Measurements from ENCODE around the gene STIM2.
A peak's percentile ranks its signal among the peaks of the same experiment; 100 is the strongest.
"Not testable (repeated sequence)": the region's sequence is repeated elsewhere in the genome, so short reads cannot be mapped to it uniquely, and the experiment has no call there.

STIM2 gene

DNA sequence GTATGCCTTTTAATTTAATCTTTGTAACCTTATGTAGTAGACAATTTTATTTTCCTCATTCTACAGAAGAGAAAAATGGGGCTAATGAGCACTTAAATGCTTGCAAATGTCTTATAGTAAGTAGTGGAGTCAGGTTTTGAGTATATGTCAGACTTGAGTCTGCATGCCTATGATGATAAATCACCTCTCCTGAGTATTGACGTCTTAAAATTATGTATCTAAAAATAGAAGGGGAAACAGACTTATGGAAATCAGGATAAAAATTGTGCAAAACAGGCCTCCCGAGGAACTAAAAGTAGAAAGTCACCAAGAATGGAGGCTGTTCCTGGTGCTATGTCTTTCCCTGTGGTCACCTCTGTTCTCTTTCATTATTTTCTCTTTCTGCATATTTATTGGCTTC is 92.7 kb downstream of the STIM2 start:
- DNase-seq (ENCODE audit: low read depth in 2 of 2) = no peak

DNA sequence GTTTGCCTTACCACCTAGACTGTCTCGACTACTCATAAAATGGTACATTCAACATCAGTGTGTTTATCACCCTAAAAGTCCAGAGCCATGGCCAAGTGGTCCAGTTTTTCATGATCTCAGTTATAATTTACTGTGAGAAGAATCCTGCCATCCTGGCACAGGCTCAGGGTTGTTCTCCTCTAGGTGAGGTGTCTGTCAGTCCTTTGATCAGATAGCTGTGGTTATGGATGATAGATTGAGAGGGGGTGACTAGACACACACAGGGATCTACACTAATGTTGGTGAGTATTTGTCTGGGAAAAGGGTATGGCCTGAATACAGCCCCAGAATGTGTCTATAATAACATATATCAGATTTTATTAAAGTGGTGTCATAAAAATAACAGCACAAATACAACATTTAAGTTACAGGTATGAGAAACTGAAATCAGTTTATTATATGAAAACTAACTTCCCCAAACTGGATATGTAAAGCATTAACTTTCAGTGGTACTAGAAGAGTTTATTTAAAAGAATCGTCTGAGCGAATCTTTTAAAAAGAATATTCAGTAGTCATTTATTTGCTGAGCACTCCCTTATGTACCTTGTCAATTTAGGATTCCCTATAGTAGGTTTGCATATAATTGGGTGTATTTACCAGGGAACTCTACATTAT is 93.3 kb downstream of the STIM2 start:
- DNase-seq (ENCODE audit: low read depth in 2 of 2) = no peak

GRCh38 chr4:26955241-26955640 is 94.6 kb downstream of the STIM2 start:
- DNase-seq (ENCODE audit: low read depth in 2 of 2) = no peak

DNA sequence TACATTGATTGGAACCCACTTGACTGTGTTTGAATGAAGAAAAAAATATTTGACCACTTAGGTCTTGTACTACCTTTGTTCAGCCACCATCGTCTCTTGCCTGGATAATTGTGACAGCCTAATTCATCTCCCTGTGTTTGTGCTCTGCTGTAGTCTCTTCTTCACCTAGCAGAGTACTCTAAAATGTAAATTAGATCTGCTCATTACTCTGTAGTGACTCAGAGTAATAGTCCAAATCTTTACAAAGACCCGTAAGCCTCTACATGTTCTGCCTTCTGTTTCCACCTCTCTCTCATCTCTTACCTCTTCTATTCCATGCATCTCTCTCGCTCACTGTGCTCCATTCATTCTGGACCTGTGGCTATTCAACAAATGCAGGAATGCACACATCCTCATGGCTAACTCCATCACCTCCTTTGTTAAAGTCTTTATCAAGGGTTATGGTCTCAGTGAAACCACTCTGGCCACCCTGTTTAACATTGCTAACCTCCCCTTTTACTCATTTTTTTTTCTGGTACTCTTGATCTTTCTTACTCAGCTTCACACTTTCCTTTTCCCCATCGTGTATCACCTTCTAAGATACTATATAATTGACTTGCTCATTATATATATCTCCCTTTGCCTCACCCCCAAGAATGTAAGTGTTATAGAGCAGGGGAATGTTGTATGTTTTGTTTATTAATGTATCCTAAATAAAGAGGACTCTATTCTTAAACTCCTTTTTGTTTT is 98.4 kb downstream of the STIM2 start:
- DNase-seq (ENCODE audit: low read depth in 2 of 2) = no peak

DNA sequence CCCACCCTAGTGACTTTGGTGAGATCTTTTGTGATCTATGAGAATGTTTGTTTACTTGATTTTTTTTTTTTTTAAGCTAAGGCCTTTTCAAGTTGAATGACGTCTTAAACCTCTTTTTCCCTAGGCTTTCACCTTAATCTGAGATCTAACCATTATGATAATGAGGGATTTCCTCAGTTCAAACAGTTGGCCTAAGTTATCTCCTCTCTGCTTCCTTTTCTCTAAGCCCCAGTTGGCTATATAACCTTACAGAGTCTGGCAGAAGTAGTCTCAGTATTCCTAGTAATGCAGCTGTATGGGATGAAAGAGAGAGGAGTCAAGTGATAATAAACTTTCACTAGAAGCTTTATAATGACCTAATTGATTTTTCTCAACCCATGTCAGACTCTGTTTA is 99.0 kb downstream of the STIM2 start:
- DNase-seq (ENCODE audit: low read depth in 2 of 2) = no peak

DNA sequence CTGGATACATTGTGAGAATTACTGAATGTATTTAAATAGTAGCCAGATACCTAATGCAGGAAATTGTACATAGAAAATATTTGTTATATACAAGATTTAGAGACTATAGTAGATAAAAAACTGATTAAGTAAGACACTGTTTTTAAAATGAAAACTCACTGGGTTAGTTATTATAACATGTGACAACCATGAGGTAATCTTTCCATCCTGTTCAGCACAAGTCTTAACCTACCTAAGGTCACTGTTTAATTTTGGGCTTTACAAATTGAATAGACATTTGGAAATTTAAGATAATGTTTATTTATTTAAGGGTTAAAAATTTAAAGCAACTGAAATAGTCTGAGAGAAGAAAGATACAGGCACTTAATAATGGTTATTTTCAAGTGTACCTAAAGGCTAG is 102.1 kb downstream of the STIM2 start:
- DNase-seq (ENCODE audit: low read depth in 2 of 2) = no peak

DNA sequence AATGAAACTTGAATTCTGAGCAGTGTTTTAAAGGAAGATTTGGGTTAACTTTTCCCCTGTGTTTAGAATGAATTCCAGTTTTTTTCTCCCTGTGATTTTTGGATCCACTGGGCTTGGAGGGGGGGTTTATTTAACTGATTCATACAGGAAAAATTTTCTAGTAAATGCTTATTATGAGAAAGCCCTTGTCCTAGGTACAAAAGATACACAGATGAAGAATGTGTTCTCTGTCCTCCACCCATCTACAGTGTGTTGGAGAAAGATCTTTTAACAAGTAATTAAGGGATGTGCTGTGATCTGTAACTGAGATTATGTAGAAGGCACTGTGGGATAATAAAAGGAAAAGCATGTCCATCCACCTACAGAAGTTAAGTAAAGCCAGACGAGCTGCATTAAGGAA is 103.9 kb downstream of the STIM2 start:
- no peak for DNase-seq (ENCODE audit: low read depth in 2 of 2)

GRCh38 chr4:26964994-26965393 is 104.4 kb downstream of the STIM2 start:
- no peak for DNase-seq (ENCODE audit: low read depth in 2 of 2)

DNA sequence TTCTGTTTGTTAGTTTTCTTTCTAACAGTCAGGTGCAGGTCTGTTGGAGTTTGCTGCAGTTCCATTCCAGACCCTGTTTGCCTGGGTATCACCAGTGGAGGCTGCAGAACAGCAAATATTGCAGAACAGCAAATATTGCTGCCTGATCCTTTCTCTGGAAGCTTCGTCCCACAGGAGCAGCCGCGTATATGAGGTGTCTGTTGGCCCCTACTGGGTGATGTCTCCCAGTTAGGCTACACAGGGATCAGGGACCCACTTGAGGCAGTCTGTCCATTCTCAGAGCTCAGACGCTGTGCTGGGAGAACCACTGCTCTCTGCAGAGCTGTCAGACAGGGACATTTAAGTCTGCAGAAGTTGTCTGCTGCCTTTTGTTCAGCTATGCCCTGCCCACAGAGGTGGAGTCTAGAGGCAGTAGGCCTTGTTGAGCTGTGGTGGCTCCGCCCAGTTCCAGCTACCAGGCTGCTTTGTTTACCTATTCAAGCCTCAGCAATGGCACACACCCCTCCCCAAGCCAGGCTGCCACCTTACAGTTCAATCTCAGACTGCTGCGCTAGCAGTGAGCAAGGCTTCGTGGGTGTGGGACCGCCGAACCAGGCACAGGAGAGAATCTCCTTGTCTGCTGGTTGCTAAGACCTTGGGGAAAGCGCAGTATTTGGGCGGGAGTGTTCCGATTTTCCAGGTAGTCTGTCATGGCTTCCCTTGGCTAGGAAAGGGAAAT is 115.0 kb downstream of the STIM2 start:
- DNase-seq (ENCODE audit: low read depth in 2 of 2) = not testable (repeated sequence)

GRCh38 chr4:26978387-26979053 is 117.9 kb downstream of the STIM2 start:
- no peak for DNase-seq (ENCODE audit: low read depth in 2 of 2)

- no peak for DNase-seq (ENCODE audit: low read depth in 2 of 2)
Measured at GRCh38 chr4:26984896-26985295, 124.3 kb downstream of the STIM2 start.

- DNase-seq (ENCODE audit: low read depth in 2 of 2) = peak in 1 of 2 donors; percentile 25
Measured at GRCh38 chr4:26985873-26986272, 125.2 kb downstream of the STIM2 start.

- no peak for DNase-seq (ENCODE audit: low read depth in 2 of 2)
Measured at GRCh38 chr4:26987191-26987590, 126.5 kb downstream of the STIM2 start.

- DNase-seq (ENCODE audit: low read depth in 2 of 2) = no peak
Measured at GRCh38 chr4:26991057-26991456, 130.4 kb downstream of the STIM2 start.

DNA sequence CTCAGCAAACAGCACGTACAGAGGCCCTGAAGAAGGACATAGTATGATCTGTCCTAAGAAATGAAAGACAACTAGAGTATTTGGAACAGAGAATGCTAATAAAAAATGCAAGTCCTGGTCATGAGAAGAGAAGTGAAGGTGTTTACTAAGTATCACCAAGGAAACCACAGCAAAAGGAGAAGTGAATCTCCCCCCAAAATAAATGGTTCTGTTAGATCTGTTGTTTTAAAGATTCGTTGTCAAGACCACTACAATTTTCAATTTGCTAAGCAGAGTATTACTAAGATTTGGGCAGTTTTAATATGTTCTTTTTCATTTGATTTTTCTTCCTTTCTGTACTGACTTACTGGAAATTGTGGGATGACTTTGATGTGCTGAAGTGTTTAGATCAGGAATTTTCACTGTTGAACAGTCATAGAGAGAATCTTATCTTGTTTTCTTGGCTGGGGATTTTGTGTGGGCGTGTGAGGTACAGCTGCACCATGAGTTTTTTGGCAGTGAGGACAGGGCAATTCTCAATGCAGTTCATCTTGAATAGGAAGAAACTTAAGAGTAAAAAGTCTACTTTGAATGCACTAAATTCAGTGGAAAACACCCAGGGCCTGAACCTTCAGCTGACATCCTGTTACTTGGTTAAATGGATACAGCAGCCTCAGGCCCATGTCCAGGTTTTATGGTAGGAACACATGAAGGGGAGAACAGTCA is 132.2 kb downstream of the STIM2 start:
- DNase-seq (ENCODE audit: low read depth in 2 of 2) = no peak

DNA sequence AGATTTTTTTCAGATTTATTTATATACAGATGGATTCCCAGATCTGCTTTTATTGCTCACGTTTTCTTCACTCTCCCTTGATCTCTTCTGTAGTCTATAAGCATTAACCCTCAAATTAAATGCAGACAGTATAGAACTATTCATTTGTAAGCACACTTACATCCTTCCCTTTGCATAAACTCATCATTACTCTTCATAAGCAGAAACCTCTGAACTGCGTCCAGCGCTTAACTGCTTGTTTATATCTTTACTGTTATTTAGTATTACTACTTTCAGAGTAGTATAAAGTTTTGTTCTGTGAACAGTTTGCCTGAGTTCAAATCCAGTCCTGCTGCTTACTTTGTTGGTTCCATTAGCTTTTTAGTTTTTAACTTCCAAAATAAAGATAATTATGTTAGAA is 132.9 kb downstream of the STIM2 start:
- DNase-seq (ENCODE audit: low read depth in 2 of 2) = no peak

GRCh38 chr4:26993967-26994366 is 133.3 kb downstream of the STIM2 start:
- no peak for DNase-seq (ENCODE audit: low read depth in 2 of 2)

DNA sequence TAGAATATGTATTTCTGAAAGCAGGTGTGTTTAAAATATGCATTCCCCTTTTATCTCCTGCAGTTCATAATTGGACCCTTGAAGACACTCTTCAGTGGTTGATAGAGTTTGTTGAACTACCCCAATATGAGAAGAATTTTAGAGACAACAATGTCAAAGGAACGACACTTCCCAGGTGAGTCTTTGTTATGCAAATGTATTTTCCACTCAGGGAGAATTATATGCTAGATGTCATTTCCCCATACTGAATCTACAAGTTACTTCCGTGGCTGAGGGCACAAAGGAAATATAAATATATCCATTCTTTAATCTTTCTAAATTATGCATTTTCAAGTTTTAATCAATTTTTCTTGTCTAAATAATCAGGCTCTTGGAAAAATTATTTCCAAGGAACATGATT is 134.7 kb downstream of the STIM2 start:
- DNase-seq (ENCODE audit: low read depth in 2 of 2) = no peak

- no peak for DNase-seq (ENCODE audit: low read depth in 2 of 2)
Measured at GRCh38 chr4:26996745-26997144, 136.1 kb downstream of the STIM2 start.

GRCh38 chr4:26999689-27000088 is 139.0 kb downstream of the STIM2 start:
- DNase-seq (ENCODE audit: low read depth in 2 of 2) = no peak

DNA sequence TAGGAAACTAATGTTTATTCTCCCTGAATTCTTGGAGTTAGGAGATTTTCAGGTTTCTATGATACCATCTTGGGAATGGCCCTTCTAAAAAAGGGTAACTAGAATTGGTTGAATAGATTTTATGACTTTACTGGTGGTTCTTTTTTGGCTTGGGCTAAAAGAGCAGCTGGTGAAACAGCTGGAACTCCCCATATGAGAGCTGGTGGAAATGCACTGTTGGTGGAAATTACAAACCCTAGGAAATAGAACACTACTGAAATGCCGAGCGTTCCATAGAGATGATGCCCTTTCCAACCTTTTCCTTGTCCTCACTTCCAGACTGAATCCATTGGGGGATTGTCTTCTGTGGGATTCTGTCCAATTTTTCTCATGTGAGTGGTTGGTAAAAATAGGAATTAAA is 139.5 kb downstream of the STIM2 start:
- DNase-seq (ENCODE audit: low read depth in 2 of 2) = no peak

DNA sequence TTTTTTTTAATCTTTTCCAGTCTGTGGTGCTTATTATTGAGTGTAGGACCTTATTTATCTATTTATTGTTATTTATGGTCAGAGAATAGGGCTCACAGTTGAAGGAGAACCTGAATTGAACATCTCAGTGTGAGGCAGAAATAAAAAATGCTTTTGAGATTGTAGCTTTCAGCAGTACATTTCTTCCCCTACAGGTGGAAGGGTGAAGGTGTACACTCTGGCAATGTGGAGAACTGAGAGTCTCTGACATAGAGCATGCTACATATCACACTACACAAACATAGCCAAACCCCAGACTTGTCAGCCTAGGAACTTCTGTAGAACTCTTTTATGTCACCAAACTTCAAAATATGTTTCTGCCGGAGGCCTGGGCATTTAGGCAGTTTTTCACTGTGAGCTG is 140.2 kb downstream of the STIM2 start:
- DNase-seq (ENCODE audit: low read depth in 2 of 2) = no peak
